BE2C (cell line): Measurements from ENCODE around the gene KBTBD12.

ENCODE experiments used
- DNase-seq: peaks from one replicate; pipeline ENCODE4 v3.0.0-alpha.2; 2020
- H3K27me3 ChIP-seq: fragments of 250-450 bp; sonication (Bioruptor Pico); 2 replicates; pipeline ENCODE4 v1.5.1; 2020; ENCODE audit warnings: mild to moderate bottlenecking
- H3K36me3 ChIP-seq: fragments of 250-450 bp; sonication (Bioruptor Pico); 2 replicates; pipeline ENCODE4 v1.5.1; 2020; ENCODE audit warnings: mild to moderate bottlenecking
- H3K4me1 ChIP-seq: fragments of 250-450 bp; sonication (Bioruptor Pico); 2 replicates; pipeline ENCODE4 v1.5.1; 2020
- H3K4me3 ChIP-seq: 2 replicates; pipeline ENCODE4 v1.5.1; 2011; ENCODE audit warnings: low read depth, low read length
- H3K9me3 ChIP-seq: fragments of 250-450 bp; sonication (Bioruptor Pico); 2 replicates; pipeline ENCODE4 v1.5.1; 2020
- CTCF ChIP-seq: IDR thresholded peaks from 2 replicates; pipeline ENCODE4 v1.5.1; 2012; ENCODE audit warnings: mild to moderate bottlenecking, low read depth, low read length

Gene KBTBD12

DNA sequence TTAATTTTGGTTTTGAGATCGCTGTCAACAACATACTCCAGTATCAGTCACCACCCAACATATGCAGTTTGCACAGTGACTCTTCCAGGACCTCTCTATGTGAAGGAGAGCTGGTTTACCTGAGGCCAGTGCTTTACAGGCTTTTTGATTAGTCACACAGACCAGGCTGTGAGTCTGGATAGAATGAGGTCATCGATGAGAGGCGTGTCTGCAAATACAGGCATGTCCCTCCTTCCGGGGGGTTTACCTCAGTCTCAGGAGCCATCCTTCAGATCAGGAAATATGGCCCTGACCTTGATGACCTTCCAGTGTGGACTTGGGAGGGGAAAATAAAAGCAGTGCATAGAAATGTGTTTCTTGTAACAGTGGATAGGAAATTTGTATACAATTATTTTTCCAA, 46.9 kb downstream of the KBTBD12 start:
- peak; percentile 33 for DNase-seq
- Histone ChIP-seq H3K4me1 (no peaks in the 10 kb centered on the region), H3K27me3 (no peaks in the 10 kb centered on the region), H3K4me3 (no peak overlapping the region), H3K36me3 (no peaks in the 10 kb centered on the region), H3K9me3 (no peaks in the 10 kb centered on the region)
- TF ChIP-seq CTCF: no peak

DNA sequence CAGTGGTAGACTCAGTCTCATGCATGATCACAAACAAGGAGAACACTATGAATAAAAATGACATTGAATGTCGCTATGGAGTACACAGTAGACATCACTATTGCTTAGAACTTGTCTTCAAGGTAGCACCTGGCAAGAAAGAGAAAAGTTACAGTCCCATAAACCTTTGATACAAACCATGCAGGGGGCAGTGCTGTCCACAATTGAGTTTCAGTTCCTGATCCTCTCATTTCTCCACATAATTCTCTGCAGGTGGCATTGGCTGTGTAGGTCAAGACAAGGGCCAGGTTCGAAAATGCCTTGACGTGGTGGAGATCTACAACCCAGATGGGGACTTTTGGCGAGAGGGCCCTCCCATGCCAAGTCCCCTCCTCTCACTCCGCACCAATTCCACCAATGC, 47.9 kb downstream of the KBTBD12 start:
- DNase-seq: no peak
- H3K4me3 ChIP-seq: no peak overlapping the region
- H3K9me3 ChIP-seq: no peaks in the 10 kb centered on the region
- no peaks in the 10 kb centered on the region for H3K4me1 ChIP-seq
- no peaks in the 10 kb centered on the region for H3K36me3 ChIP-seq
- no peak for TF ChIP-seq CTCF
- no peaks in the 10 kb centered on the region for H3K27me3 ChIP-seq

DNA sequence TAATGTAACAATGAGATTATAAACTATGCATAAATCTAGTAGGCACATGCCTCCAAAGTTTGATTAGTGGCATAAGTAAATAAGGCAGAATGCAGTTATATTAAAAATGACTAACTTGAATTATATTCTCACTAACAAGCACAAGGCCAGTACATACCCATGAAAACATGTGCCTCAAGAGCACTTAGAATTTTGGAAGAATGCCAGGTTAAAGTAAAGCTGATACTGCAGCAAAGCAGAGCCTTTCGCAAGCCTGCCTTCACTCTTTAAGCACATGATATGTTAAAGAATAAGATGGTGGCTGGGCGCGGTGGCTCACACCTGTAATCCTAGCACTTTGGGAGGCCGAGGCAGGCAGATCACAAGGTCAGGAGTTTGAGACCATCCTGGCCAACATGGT, 49.0 kb downstream of the KBTBD12 start:
- no peaks in the 10 kb centered on the region for H3K9me3 ChIP-seq
- no peaks in the 10 kb centered on the region for H3K27me3 ChIP-seq
- DNase-seq: peak; percentile 44
- no peak for TF ChIP-seq CTCF
- no peaks in the 10 kb centered on the region for H3K36me3 ChIP-seq
- no peaks in the 10 kb centered on the region for H3K4me1 ChIP-seq
- H3K4me3 ChIP-seq: no peak overlapping the region

- no peaks in the 10 kb centered on the region for H3K4me1 ChIP-seq
- no peak overlapping the region for H3K4me3 ChIP-seq
- no peak for TF ChIP-seq CTCF
- H3K36me3 ChIP-seq: no peaks in the 10 kb centered on the region
- no peak for DNase-seq
- no peaks in the 10 kb centered on the region for H3K9me3 ChIP-seq
- H3K27me3 ChIP-seq: no peaks in the 10 kb centered on the region
These were observed 49.8 kb downstream of the KBTBD12 start for GRCh38 chr3:127964816-127965215.

GRCh38 chr3:127967316-127967715, 52.3 kb downstream of the KBTBD12 start:
- Histone ChIP-seq H3K27me3 (no peaks in the 10 kb centered on the region), H3K36me3 (no peaks in the 10 kb centered on the region), H3K4me1 (no peaks in the 10 kb centered on the region)

More at GRCh38 chr3:127967316-127967715, 52.3 kb downstream of the KBTBD12 start:
- no peaks in the 10 kb centered on the region for H3K9me3 ChIP-seq
- TF ChIP-seq CTCF: no peak
- H3K4me3 ChIP-seq: no peak overlapping the region
- no peak for DNase-seq
